RWPE1 (cell line): ENCODE data around the gene ZNF787.
A peak's percentile ranks its signal among the peaks of the same experiment; 100 is the strongest.

ENCODE experiments used
- CTCF ChIA-PET: fragments of 350-600 bp; sonication (Branson Sonifier 250); formaldehyde crosslinking; extraction: SDS; loops from one replicate; lab custom pipeline; 2021; lab: Yijun Ruan, JAX
- POLR2A ChIA-PET: fragments of 400-600 bp; formaldehyde crosslinking; extraction: SDS; loops from one replicate; lab custom pipeline; 2020; ENCODE audit warnings: antibody characterized with exemption; ENCODE audit not compliant: low non-redundant PET; lab: Yijun Ruan, JAX
- DNase-seq: peaks from one replicate; pipeline ENCODE4 v3.0.0; 2012; ENCODE audit warnings: low spot score
- H3K27ac ChIP-seq: fragments of 450-650 bp; 2 replicates; pipeline ENCODE4 v1.5.1; 2017
- TF ChIP-seq, protein P1 (sequence below): fragments of 450-650 bp; conservative IDR thresholded peaks from 2 replicates; pipeline ENCODE4 v1.5.1; 2017; ENCODE audit warnings: low read depth, mild to moderate bottlenecking

The ZNF787 gene

DNA sequence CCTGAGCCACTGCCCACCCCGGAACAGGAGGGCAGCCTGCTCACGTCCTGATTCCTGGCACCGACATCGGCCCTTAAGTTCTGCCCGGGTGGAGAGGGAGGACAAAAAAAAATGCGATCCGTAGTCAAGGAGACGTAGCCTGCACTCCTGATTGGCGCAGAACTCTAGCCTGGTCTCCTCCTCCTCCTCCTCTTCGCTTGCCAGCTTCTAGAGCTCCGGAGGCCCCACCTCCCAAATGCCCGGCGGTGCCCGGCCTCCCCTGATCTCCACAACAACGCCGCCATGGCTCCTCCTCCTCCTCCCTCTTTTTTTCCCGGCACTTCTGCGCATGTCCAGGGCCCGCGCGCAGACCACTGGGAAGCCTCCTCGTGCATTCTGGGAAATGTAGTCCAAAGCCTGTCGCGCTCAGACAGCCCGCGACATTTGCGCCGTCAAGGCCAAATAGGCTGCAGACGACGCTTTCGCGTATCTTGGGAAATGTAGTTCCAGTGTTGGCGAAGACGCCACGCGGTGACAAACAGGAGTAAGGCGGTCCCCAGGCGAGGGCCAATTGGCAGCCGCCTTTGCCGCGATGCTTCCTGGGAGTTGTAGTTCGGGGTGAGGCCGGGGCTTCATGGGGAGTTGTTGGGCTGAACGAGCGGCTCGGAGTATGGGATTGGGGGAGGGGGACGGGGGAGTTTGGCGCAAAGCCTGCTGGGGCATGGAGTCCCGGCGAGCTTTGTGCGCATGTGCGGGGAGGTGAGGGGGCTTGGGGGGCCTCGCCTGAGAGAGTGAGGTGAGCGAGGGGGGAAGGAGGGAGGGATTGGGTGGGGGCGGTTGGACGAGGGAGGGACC is 19.7 kb upstream of the ZNF787 start, which contains the start of gene ZNF444:
ZNF444 (plus strand) TSS at position 705 of the 834 bp plus-strand sequence. CDS start 5,625 bp downstream, outside the sequence.
- TF ChIP-seq, protein P1, sequence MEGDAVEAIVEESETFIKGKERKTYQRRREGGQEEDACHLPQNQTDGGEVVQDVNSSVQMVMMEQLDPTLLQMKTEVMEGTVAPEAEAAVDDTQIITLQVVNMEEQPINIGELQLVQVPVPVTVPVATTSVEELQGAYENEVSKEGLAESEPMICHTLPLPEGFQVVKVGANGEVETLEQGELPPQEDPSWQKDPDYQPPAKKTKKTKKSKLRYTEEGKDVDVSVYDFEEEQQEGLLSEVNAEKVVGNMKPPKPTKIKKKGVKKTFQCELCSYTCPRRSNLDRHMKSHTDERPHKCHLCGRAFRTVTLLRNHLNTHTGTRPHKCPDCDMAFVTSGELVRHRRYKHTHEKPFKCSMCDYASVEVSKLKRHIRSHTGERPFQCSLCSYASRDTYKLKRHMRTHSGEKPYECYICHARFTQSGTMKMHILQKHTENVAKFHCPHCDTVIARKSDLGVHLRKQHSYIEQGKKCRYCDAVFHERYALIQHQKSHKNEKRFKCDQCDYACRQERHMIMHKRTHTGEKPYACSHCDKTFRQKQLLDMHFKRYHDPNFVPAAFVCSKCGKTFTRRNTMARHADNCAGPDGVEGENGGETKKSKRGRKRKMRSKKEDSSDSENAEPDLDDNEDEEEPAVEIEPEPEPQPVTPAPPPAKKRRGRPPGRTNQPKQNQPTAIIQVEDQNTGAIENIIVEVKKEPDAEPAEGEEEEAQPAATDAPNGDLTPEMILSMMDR, result no peak
- POLR2A ChIA-PET, result interaction anchor here (0.6 kb wide), 1 partner anchor 75 kb away, joined by 3 read pairs; no protein-coding TSS in a partner anchor
- H3K27ac ChIP-seq, result peak within 1 kb of the TSS; percentile 89
- peak; percentile 98 for DNase-seq
- CTCF ChIA-PET, result interaction anchor here (0.6 kb wide), 1 partner anchor 123 kb away, joined by 5 read pairs; no protein-coding TSS in a partner anchor

GRCh38 chr19:56139847-56140582 is 18.9 kb upstream of the ZNF787 start:
- CTCF ChIA-PET, result no interaction called here
- TF ChIP-seq, protein P1, result no peak
- DNase-seq, result no peak
- H3K27ac ChIP-seq, result peak overlapping the region; percentile 89
- POLR2A ChIA-PET, result no interaction called here

DNA sequence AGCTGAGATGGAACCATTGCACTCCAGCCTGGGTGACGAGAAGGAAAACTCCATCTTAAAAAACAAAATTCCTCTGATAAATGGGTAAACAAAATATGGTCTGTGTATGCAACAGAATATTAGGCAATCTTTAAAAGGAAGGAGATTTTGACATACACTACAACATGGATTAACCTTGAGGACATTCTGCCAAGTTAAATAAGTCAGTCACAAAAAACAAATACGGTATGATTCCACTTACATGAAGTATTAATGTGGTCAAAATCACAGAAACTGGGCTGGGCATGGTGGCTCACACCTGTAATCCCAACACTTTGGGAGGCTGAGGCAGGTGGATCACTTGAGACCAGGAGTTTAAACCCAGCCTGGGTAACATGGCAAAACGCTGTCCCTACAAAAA is 17.0 kb upstream of the ZNF787 start:
- H3K27ac ChIP-seq, result no peak overlapping the region
- DNase-seq, result no peak
- TF ChIP-seq, protein P1, result no peak
- ChIA-PET CTCF (interaction anchor here (0.7 kb wide), 1 partner anchor 308 kb away, joined by 4 read pairs; no protein-coding TSS in a partner anchor), POLR2A (no interaction called here)

DNA sequence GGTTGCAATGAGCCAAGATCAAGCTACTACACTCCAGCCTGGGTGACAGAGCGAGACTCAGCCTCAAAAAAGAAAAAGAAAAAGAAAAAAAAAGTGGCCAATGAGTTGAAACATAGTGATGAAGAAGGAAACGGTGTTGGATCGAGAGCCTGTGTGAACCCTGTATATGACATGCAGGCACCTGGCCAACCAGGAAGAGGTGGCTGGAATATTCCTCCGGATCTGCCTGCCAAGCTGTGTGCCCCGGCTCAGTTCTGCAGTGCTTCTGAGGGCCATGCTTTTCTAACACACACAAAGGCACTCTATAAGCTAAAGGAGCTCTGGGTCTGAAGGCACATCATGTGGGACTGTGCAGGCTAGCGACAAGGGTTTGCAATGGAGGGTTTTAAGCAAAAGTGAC is 16.3 kb upstream of the ZNF787 start:
- H3K27ac ChIP-seq, result no peak overlapping the region
- ChIA-PET CTCF (no interaction called here), POLR2A (no interaction called here)
- no peak for DNase-seq
- TF ChIP-seq, protein P1, result no peak

DNA sequence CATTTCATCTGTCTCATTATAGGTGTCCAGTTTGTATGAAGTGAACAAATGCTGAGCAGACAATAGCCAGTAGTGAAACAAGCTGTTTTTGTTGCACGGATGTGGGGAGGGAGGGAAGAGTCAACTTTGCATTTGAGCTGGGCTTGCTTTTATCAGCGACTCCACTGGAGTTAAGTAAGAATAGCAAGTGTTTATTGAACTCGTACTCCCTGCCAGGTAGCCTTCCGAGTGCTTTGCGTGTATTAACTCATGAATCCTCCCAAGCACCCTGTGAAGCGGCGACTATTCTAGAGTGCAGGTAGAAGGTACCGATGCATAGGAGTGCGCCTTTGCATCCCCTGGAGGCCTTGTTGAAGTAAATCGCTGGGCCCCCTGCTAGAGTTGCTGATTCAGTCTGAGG is 15.3 kb upstream of the ZNF787 start:
- ChIA-PET POLR2A (no interaction called here), CTCF (interaction anchor here (0.9 kb wide), 1 partner anchor 11 kb away, joined by 3 read pairs; no protein-coding TSS in a partner anchor)
- TF ChIP-seq, protein P1, result no peak
- H3K27ac ChIP-seq, result no peak overlapping the region
- no peak for DNase-seq

DNA sequence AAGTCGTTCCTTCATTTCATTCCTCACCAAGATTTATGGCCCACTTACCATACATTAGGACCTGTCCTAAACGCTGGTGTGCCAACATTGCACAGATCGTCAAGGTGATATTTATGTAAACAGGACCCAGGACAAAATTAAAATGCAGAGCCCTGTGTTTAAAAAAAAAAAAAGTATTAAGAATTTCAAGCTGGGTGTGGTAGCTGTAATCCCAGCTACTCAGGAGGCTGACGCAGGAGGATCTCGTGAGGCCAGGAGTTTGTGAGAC is 13.5 kb upstream of the ZNF787 start:
- TF ChIP-seq, protein P1, result no peak
- POLR2A ChIA-PET, result no interaction called here
- H3K27ac ChIP-seq, result no peak overlapping the region

More for the DNA sequence above, 13.5 kb upstream of the ZNF787 start:
- no peak for DNase-seq
- CTCF ChIA-PET, result interaction anchor here (0.6 to 0.7 kb wide), 2 partner anchors 9 to 24 kb away, joined by 4 to 7 read pairs; no protein-coding TSS in a partner anchor
